Measurements from ENCODE around the gene IL12RB1. TPM values are rescaled to one million over a fixed set of nuclear protein-coding genes. Genes with fewer than 3 reads are reported as not detected.
"Not testable (repeated sequence)": the region's sequence is repeated elsewhere in the genome, so short reads cannot be mapped to it uniquely, and the experiment has no call there.

Gene IL12RB1
- total RNA-seq, 1 donor = 26.9 TPM

- Histone ChIP-seq H3K4me3 (ENCODE audit: low read length) (peak overlapping the region; percentile 60), H3K4me1 (ENCODE audit: insufficient read depth, low read length) (peaks cover 41% of the 10 kb centered on the region), H3K27me3 (ENCODE audit: insufficient read depth, low read length) (no peaks in the 10 kb centered on the region), H3K9me3 (ENCODE audit: low read depth, low read length) (no peaks in the 10 kb centered on the region)
These were observed 32.4 kb upstream of the IL12RB1 start for GRCh38 chr19:18119013-18119716.

GRCh38 chr19:18118420-18119012 lies 31.8 kb upstream of the IL12RB1 start:
- H3K9me3 ChIP-seq (ENCODE audit: low read depth, low read length) = no peaks in the 10 kb centered on the region
- H3K4me3 ChIP-seq (ENCODE audit: low read length) = peak overlapping the region; percentile 60
- peaks cover 39% of the 10 kb centered on the region for H3K4me1 ChIP-seq (ENCODE audit: insufficient read depth, low read length)
- H3K27me3 ChIP-seq (ENCODE audit: insufficient read depth, low read length) = no peaks in the 10 kb centered on the region

- Histone ChIP-seq H3K9me3 (ENCODE audit: low read depth, low read length) (no peaks in the 10 kb centered on the region), H3K4me3 (ENCODE audit: low read length) (peak overlapping the region; percentile 60), H3K4me1 (ENCODE audit: insufficient read depth, low read length) (peaks cover 43% of the 10 kb centered on the region), H3K27me3 (ENCODE audit: insufficient read depth, low read length) (no peaks in the 10 kb centered on the region)
These were observed 31.1 kb upstream of the IL12RB1 start for GRCh38 chr19:18117692-18118378.

GRCh38 chr19:18117364-18117691 lies 30.6 kb upstream of the IL12RB1 start:
- Histone ChIP-seq H3K9me3 (ENCODE audit: low read depth, low read length) (no peaks in the 10 kb centered on the region), H3K4me1 (ENCODE audit: insufficient read depth, low read length) (peaks cover 48% of the 10 kb centered on the region), H3K27me3 (ENCODE audit: insufficient read depth, low read length) (no peaks in the 10 kb centered on the region), H3K4me3 (ENCODE audit: low read length) (no peak overlapping the region)

GRCh38 chr19:18114483-18114882 lies 27.7 kb upstream of the IL12RB1 start:
- no peak overlapping the region for H3K4me3 ChIP-seq (ENCODE audit: low read length)
- peaks cover 61% of the 10 kb centered on the region for H3K4me1 ChIP-seq (ENCODE audit: insufficient read depth, low read length)
- no peaks in the 10 kb centered on the region for H3K9me3 ChIP-seq (ENCODE audit: low read depth, low read length)
- H3K27me3 ChIP-seq (ENCODE audit: insufficient read depth, low read length) = no peaks in the 10 kb centered on the region

GRCh38 chr19:18113827-18114226 lies 27.1 kb upstream of the IL12RB1 start:
- Histone ChIP-seq H3K27me3 (ENCODE audit: insufficient read depth, low read length) (no peaks in the 10 kb centered on the region), H3K4me3 (ENCODE audit: low read length) (no peak overlapping the region), H3K4me1 (ENCODE audit: insufficient read depth, low read length) (peaks cover 61% of the 10 kb centered on the region), H3K9me3 (ENCODE audit: low read depth, low read length) (no peaks in the 10 kb centered on the region)

- Histone ChIP-seq H3K27me3 (ENCODE audit: insufficient read depth, low read length) (no peaks in the 10 kb centered on the region), H3K9me3 (ENCODE audit: low read depth, low read length) (no peaks in the 10 kb centered on the region), H3K4me1 (ENCODE audit: insufficient read depth, low read length) (peaks cover 61% of the 10 kb centered on the region), H3K4me3 (ENCODE audit: low read length) (no peak overlapping the region)
These were observed 26.3 kb upstream of the IL12RB1 start for GRCh38 chr19:18112989-18113478.

- peaks cover 60% of the 10 kb centered on the region for H3K4me1 ChIP-seq (ENCODE audit: insufficient read depth, low read length)
- peak overlapping the region; percentile 74 for H3K4me3 ChIP-seq (ENCODE audit: low read length)
- H3K27me3 ChIP-seq (ENCODE audit: insufficient read depth, low read length) = no peaks in the 10 kb centered on the region
- H3K9me3 ChIP-seq (ENCODE audit: low read depth, low read length) = no peaks in the 10 kb centered on the region
These were observed 24.0 kb upstream of the IL12RB1 start for GRCh38 chr19:18110609-18111232.

- Histone ChIP-seq H3K9me3 (ENCODE audit: low read depth, low read length) (no peaks in the 10 kb centered on the region), H3K4me1 (ENCODE audit: insufficient read depth, low read length) (peaks cover 64% of the 10 kb centered on the region), H3K4me3 (ENCODE audit: low read length) (peak overlapping the region; percentile 74), H3K27me3 (ENCODE audit: insufficient read depth, low read length) (no peaks in the 10 kb centered on the region)
These were observed 23.2 kb upstream of the IL12RB1 start for GRCh38 chr19:18109733-18110608.

GRCh38 chr19:18109341-18109732 lies 22.6 kb upstream of the IL12RB1 start:
- Histone ChIP-seq H3K4me3 (ENCODE audit: low read length) (peak overlapping the region; percentile 74), H3K4me1 (ENCODE audit: insufficient read depth, low read length) (peaks cover 70% of the 10 kb centered on the region), H3K27me3 (ENCODE audit: insufficient read depth, low read length) (no peaks in the 10 kb centered on the region), H3K9me3 (ENCODE audit: low read depth, low read length) (no peaks in the 10 kb centered on the region)

GRCh38 chr19:18108897-18109296 lies 22.2 kb upstream of the IL12RB1 start:
- Histone ChIP-seq H3K27me3 (ENCODE audit: insufficient read depth, low read length) (no peaks in the 10 kb centered on the region), H3K4me1 (ENCODE audit: insufficient read depth, low read length) (peaks cover 74% of the 10 kb centered on the region), H3K4me3 (ENCODE audit: low read length) (no peak overlapping the region), H3K9me3 (ENCODE audit: low read depth, low read length) (no peaks in the 10 kb centered on the region)

GRCh38 chr19:18107235-18107634 lies 20.5 kb upstream of the IL12RB1 start:
- Histone ChIP-seq H3K4me1 (ENCODE audit: insufficient read depth, low read length) (peaks cover 71% of the 10 kb centered on the region), H3K27me3 (ENCODE audit: insufficient read depth, low read length) (no peaks in the 10 kb centered on the region), H3K9me3 (ENCODE audit: low read depth, low read length) (no peaks in the 10 kb centered on the region), H3K4me3 (ENCODE audit: low read length) (no peak overlapping the region)

- H3K4me3 ChIP-seq (ENCODE audit: low read length); H3K9me3 ChIP-seq (ENCODE audit: low read depth, low read length); H3K27me3 ChIP-seq (ENCODE audit: insufficient read depth, low read length): not testable (repeated sequence)
- peaks cover 52% of the 10 kb centered on the region for H3K4me1 ChIP-seq (ENCODE audit: insufficient read depth, low read length)
These were observed 18.5 kb upstream of the IL12RB1 start for GRCh38 chr19:18105259-18105658.

- peaks cover 52% of the 10 kb centered on the region for H3K4me1 ChIP-seq (ENCODE audit: insufficient read depth, low read length)
- H3K4me3 ChIP-seq (ENCODE audit: low read length) = no peak overlapping the region
- H3K9me3 ChIP-seq (ENCODE audit: low read depth, low read length) = no peaks in the 10 kb centered on the region
- no peaks in the 10 kb centered on the region for H3K27me3 ChIP-seq (ENCODE audit: insufficient read depth, low read length)
These were observed 18.0 kb upstream of the IL12RB1 start for GRCh38 chr19:18104793-18105131.

Measured in mononuclear cell (primary cell).